DND-41 (cell line): ENCODE results near the gene NOC2L.

Experiments
- ATAC-seq: fragments of 200-7000 bp; cut with Tn5 transposase; 3 replicates; pipeline ENCODE4 v1.9.1; 2021; ENCODE audit warnings: low read depth; ENCODE audit not compliant: insufficient read depth
- DNase-seq: peaks from one replicate; pipeline ENCODE4 v3.0.0-alpha.2; 2020
- H2AFZ ChIP-seq: 2 replicates; pipeline ENCODE4 v1.6.0; 2012; ENCODE audit warnings: low read depth, low read length
- H3K27ac ChIP-seq: 2 replicates; pipeline ENCODE4 v1.5.1; 2012; ENCODE audit warnings: low read length, inconsistent platforms
- H3K27me3 ChIP-seq: fragments of 200-600 bp; sonication (generic); 2 replicates; pipeline ENCODE4 v1.6.0; 2012; ENCODE audit warnings: low read length, mild to moderate bottlenecking, inconsistent platforms; ENCODE audit not compliant: insufficient read depth, poor library complexity
- H3K36me3 ChIP-seq: 2 replicates; pipeline ENCODE4 v1.5.1; 2012; ENCODE audit warnings: low read length, inconsistent platforms; ENCODE audit not compliant: insufficient read depth
- H3K4me1 ChIP-seq: 2 replicates; pipeline ENCODE4 v1.5.1; 2012; ENCODE audit warnings: mild to moderate bottlenecking, low read length; ENCODE audit not compliant: insufficient read depth
- H3K4me2 ChIP-seq: 2 replicates; pipeline ENCODE4 v1.6.0; 2012; ENCODE audit warnings: mild to moderate bottlenecking, moderate library complexity, low read length, inconsistent platforms; ENCODE audit not compliant: insufficient read depth
- H3K4me3 ChIP-seq, 2 experiments: fragments of 200-600 bp in 1 of 2; shearing (Covaris generic) in 1 of 2; 2 replicates each; pipeline ENCODE4 v1.5.1; 2012 to 2016; ENCODE audit warnings: inconsistent platforms in 2 of 2, low read length in 2 of 2, mild to moderate bottlenecking in 2 of 2, low read depth in 1 of 2, moderate library complexity in 1 of 2
- H3K79me2 ChIP-seq: 2 replicates; pipeline ENCODE4 v1.6.0; 2012; ENCODE audit warnings: low read length, inconsistent platforms; ENCODE audit not compliant: insufficient read depth
- H3K9ac ChIP-seq: 2 replicates; pipeline ENCODE4 v1.6.0; 2012; ENCODE audit warnings: low read depth, mild to moderate bottlenecking, inconsistent platforms, low read length, moderate library complexity
- H3K9me3 ChIP-seq: 2 replicates; pipeline ENCODE4 v1.5.1; 2012; ENCODE audit warnings: low read length, moderate library complexity, mild to moderate bottlenecking, inconsistent platforms; ENCODE audit not compliant: insufficient read depth, severe bottlenecking
- H4K20me1 ChIP-seq: 2 replicates; pipeline ENCODE4 v1.6.0; 2012; ENCODE audit warnings: low read length; ENCODE audit not compliant: insufficient read depth
- EZH2 ChIP-seq: IDR thresholded peaks from 3 replicates; pipeline ENCODE4 v1.6.1; 2012; ENCODE audit warnings: borderline replicate concordance, low read depth, mild to moderate bottlenecking, moderate library complexity, low read length, inconsistent platforms; ENCODE audit not compliant: severe bottlenecking
- TF ChIP-seq, protein P1 (sequence below): IDR thresholded peaks from 2 replicates; pipeline ENCODE4 v1.5.1; 2012; ENCODE audit warnings: borderline replicate concordance, low read length, moderate library complexity, mild to moderate bottlenecking; ENCODE audit not compliant: poor library complexity, severe bottlenecking; ENCODE audit errors: extremely low read depth

NOC2L gene

DNA sequence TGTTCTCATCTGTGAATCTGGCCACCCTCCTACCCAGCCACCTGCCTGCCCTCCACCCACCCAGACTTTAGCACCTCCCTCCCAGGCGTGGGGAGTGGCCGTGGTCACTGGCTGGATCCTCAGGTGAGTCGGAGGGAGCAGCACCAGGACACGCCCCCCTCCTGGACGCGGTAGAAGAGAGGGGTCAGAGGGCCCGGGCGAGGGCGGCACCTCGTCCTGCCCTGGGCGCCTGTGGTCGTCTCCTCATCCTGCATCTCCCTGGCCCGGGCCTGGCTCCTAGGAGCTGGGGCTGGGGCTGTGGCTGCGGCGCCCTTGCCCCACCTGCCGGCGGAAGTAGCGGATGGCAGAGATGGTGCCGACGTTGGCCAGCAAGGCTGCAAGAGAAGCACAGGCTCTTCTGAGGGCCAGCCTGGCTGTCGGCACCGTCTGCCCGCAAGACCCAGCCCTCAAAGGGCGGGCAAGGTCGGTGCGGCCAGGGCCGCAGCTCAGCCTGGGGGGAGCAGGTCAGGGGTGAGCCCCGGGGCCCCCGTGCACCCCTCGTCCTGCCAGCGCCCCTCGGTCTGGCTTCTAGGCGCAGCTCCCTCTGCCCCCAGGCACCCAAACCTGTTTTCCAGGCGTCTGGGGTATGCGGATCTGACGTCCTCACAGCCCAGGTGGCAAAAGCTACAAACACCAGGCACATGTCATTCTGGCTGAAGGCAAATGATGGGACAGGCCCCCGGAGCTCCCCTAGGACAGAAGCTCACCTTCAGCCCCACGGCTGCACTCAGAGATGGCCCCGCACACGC lies 17.0 kb upstream of the NOC2L start:
- H3K9ac ChIP-seq, result peak overlapping the region; percentile 59
- peaks cover 6% of the 10 kb centered on the region for H4K20me1 ChIP-seq
- peak overlapping the region; percentile 36; the same call in 1 of the 2 replicates for H3K27ac ChIP-seq
- H3K79me2 ChIP-seq, result no peaks in the 10 kb centered on the region
- H2AFZ ChIP-seq, result peak overlapping the region; percentile 78
- peak; percentile 68 for DNase-seq
- H3K4me1 ChIP-seq, result peaks cover 15% of the 10 kb centered on the region
- peaks cover 9% of the 10 kb centered on the region for H3K27me3 ChIP-seq
- no peaks in the 10 kb centered on the region for H3K9me3 ChIP-seq
- TF ChIP-seq, protein P1, sequence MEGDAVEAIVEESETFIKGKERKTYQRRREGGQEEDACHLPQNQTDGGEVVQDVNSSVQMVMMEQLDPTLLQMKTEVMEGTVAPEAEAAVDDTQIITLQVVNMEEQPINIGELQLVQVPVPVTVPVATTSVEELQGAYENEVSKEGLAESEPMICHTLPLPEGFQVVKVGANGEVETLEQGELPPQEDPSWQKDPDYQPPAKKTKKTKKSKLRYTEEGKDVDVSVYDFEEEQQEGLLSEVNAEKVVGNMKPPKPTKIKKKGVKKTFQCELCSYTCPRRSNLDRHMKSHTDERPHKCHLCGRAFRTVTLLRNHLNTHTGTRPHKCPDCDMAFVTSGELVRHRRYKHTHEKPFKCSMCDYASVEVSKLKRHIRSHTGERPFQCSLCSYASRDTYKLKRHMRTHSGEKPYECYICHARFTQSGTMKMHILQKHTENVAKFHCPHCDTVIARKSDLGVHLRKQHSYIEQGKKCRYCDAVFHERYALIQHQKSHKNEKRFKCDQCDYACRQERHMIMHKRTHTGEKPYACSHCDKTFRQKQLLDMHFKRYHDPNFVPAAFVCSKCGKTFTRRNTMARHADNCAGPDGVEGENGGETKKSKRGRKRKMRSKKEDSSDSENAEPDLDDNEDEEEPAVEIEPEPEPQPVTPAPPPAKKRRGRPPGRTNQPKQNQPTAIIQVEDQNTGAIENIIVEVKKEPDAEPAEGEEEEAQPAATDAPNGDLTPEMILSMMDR, result peak; percentile 66
- TF ChIP-seq EZH2, result peak; percentile 61
- no peaks in the 10 kb centered on the region for H3K36me3 ChIP-seq
- peak; percentile 88 for ATAC-seq
- peak overlapping the region in 1 of 2 experiments; percentile 57; a peak in 2 of 4 replicates for H3K4me3 ChIP-seq
- H3K4me2 ChIP-seq, result peak overlapping the region; percentile 90

DNA sequence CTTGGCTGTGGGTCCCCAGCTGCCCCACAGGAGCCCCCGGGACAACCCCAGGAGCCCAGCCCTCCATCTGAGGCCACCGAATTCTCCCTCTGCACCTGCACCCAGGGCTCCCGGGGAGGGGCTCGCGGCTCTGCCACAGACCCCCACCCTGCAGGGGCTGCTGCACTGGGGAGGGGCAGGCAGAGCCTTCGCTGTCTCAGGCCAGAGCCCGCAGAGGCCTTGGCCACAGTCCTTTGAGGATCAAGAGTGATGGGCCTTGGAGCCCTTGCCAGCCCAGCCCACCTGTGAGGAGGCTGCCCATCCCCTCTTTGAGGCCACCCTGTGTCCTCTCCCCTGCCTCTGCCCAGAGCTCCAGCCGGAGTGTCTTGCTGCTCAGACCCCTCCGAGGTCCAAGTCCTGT lies 16.3 kb upstream of the NOC2L start:
- Histone ChIP-seq H3K9me3 (no peaks in the 10 kb centered on the region), H3K36me3 (no peaks in the 10 kb centered on the region), H3K27me3 (peaks cover 9% of the 10 kb centered on the region), H3K4me3 (0 out of 4 replicates have a peak overlapping the region, but pooled peaks of 1 of the 2 experiments have one; percentile 57), H3K27ac (no peak overlapping the region), H3K4me2 (peak overlapping the region; percentile 90), H4K20me1 (peaks cover 6% of the 10 kb centered on the region), H3K9ac (peak overlapping the region; percentile 59; the same call in 1 of the 2 replicates), H2AFZ (no peak overlapping the region), H3K4me1 (peaks cover 15% of the 10 kb centered on the region), H3K79me2 (no peaks in the 10 kb centered on the region)
- TF ChIP-seq, protein P1, result no peak
- TF ChIP-seq EZH2, result no peak
- ATAC-seq (no peak), DNase-seq (no peak)

DNA sequence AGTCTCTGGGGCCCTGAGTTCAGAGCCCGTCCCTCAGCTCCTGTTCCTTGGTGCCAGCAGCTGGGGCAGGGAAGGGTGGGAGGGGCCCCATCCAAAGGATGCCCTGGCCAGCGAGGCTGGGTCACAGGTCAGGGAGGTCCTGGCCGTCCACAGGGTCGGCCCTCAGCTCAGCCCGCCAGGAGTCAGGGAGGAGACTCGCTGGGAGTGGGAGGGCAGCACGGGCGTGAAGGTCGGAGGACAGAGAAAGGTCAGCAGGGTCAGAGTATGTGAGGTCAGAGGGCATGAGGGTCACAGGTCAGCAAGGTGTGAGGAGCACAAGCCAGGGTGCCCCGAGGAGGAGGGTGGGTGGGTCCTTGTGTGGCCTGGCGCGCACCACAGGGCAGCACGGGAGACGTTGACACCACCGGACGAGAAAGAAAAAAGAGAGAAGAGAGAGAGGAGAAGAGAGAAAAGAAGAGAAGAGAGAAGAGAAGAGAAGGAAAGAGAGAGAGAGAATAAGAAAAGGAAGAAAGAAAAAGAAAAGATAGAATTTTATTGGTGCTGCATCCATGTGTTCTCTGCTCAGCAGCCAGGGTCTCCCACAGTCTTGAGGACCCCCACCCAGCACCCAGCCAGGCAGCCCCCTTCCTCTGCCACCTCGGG lies 15.8 kb upstream of the NOC2L start:
- Histone ChIP-seq H3K27ac (no peak overlapping the region), H4K20me1 (peaks cover 4% of the 10 kb centered on the region), H3K4me3 (no peak overlapping the region), H3K9ac (no peak overlapping the region), H3K79me2 (no peaks in the 10 kb centered on the region), H3K4me2 (no peak overlapping the region), H3K4me1 (peaks cover 15% of the 10 kb centered on the region), H3K27me3 (peaks cover 9% of the 10 kb centered on the region), H3K9me3 (no peaks in the 10 kb centered on the region), H3K36me3 (no peaks in the 10 kb centered on the region), H2AFZ (no peak overlapping the region)
- ATAC-seq, result no peak
- no peak for TF ChIP-seq EZH2
- TF ChIP-seq, protein P1, result no peak
- no peak for DNase-seq
